Stimulated activated memory B cell treated with anti-CD40 and anti-IgM and Interleukin-4, amounts not matched to agents 10 μg/mL and 1 μg/mL and 100 μg/mL, for 72 hours (primary cell): ENCODE data around the gene RCC2.
"Not testable (repeated sequence)": the region's sequence is repeated elsewhere in the genome, so short reads cannot be mapped to it uniquely, and the experiment has no call there.

Source experiments
- ATAC-seq: fragments of 150-1000 bp; cut with Tn5 transposase; 2 replicates; pipeline ENCODE4 v1.10.0; 2021
- H3K27ac Mint-ChIP-seq: one replicate; pipeline ENCODE4 v1.8.0; 2022; ENCODE audit warnings: mild to moderate bottlenecking, mixed read lengths
- H3K27me3 Mint-ChIP-seq: one replicate; pipeline ENCODE4 v1.8.0; 2022; ENCODE audit warnings: mixed read lengths
- H3K36me3 Mint-ChIP-seq: one replicate; pipeline ENCODE4 v1.8.0; 2022; ENCODE audit warnings: mixed read lengths
- H3K4me1 Mint-ChIP-seq: one replicate; pipeline ENCODE4 v1.8.0; 2022; ENCODE audit warnings: mixed read lengths
- H3K4me3 Mint-ChIP-seq: one replicate; pipeline ENCODE4 v1.8.0; 2022; ENCODE audit warnings: mild to moderate bottlenecking, moderate library complexity, mixed read lengths
- H3K9me3 Mint-ChIP-seq: one replicate; pipeline ENCODE4 v1.8.0; 2022; ENCODE audit warnings: mixed read lengths

Gene RCC2

DNA sequence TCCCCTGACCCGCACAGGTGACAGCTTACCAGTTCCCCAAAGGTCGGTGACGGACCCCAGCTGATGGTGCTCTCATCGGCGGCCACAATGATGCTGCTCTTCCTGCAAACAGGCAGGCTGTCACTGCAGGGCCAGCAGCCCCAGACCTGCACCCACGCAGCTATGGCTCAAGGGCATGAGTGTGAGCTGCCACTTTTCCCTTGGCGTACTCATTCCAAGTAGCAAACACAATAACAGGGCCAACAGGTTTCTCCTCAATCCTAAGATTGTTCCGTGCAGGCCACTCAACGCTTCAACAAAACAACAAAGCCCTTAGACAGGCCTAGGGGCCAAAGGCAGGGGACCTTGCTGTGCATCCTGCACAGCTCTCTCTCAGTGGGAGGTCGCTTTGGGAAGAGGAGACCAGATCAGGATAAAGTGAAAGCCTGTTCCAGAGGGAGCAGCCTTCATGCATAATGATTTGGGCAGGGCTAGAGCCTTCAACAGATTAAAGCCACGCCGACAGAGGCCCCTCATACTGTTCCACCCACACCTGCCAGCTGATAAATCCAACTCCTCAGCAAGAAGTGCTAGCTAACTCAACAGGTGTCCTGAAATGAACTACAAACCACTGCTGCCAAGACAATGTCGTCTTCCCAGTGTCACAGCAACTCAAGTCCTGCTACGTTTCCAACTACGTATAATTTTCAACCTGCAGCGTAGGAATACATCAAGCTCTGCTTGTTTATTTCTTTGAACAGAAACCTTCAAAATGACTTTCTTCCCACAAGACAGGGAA is 27.2 kb downstream of the RCC2 start:
- H3K4me3 Mint-ChIP-seq: no peak overlapping the region
- H3K9me3 Mint-ChIP-seq: no peaks in the 10 kb centered on the region
- H3K27ac Mint-ChIP-seq: no peak overlapping the region
- ATAC-seq: no peak
- H3K4me1 Mint-ChIP-seq: no peaks in the 10 kb centered on the region
- H3K36me3 Mint-ChIP-seq: peaks cover 78% of the 10 kb centered on the region
- no peaks in the 10 kb centered on the region for H3K27me3 Mint-ChIP-seq

DNA sequence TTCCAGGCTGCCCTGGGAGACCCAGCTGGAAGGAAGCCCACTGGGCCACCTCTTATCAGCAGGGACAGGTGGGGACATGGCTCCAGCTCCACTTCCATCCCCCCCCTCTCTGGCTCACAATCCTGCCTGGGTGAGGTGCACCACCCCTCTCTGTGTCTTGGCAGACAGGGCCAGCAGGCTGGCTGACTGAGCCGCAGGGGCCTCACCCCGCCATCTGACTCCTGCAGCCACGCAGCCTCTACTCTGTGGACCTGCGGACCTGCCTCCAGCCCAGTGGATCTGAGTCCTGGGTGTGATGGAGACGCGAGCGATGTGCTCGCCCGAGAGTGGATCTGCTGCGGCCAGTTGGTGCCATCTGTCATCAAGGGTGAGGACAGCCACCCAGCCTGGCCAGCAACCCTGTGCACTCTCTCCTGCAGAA is 30.1 kb downstream of the RCC2 start:
- H3K27ac Mint-ChIP-seq: no peak overlapping the region
- ATAC-seq: no peak
- H3K4me1 Mint-ChIP-seq: peaks cover 6% of the 10 kb centered on the region
- H3K4me3 Mint-ChIP-seq: no peak overlapping the region
- no peaks in the 10 kb centered on the region for H3K27me3 Mint-ChIP-seq
- peaks cover 68% of the 10 kb centered on the region for H3K36me3 Mint-ChIP-seq
- H3K9me3 Mint-ChIP-seq: no peaks in the 10 kb centered on the region

DNA sequence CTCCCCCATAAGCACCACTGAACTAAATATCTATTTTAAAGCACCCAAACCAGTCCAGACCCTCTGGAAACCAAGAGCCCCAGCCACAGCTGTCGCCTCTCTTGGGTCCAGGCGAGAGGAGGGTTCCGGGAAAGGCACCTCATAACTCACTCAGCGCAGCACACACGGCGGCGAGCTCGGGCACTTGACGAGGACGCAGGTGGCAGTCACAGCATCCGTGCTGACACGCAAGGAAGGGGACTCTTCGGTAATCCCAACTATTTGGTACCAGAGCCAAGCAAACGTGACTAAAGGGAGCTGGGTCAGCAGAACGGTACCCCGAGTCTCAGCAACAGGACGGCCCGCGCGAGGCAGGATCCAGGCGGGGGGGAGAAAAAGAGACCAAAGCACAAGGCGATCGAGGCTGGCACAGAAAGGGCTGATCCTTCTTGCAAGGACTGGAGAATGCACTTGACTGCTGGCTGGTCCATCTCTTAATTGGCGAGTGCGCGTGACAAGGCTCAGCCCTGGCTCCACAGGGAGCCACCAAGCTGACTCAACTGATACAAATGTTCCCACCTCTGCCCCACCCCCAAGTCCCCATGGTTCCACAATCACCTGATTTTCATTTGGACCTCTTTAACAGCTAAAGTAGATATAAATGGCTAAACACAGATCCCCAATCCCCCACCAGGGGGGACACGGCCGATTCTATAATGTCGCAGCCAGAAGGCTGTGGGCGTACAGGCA is 31.5 kb downstream of the RCC2 start:
- not testable (repeated sequence) for H3K27me3 Mint-ChIP-seq, H3K4me3 Mint-ChIP-seq, H3K9me3 Mint-ChIP-seq, ATAC-seq, H3K27ac Mint-ChIP-seq
- peaks cover 10% of the 10 kb centered on the region for H3K4me1 Mint-ChIP-seq
- H3K36me3 Mint-ChIP-seq: peaks cover 57% of the 10 kb centered on the region

GRCh38 chr1:17406760-17407475 is 32.6 kb downstream of the RCC2 start:
- Mint-ChIP-seq H3K4me1 (peaks cover 10% of the 10 kb centered on the region), H3K36me3 (peaks cover 52% of the 10 kb centered on the region)
- H3K9me3 Mint-ChIP-seq, H3K27ac Mint-ChIP-seq, H3K4me3 Mint-ChIP-seq, H3K27me3 Mint-ChIP-seq, ATAC-seq: not testable (repeated sequence)

DNA sequence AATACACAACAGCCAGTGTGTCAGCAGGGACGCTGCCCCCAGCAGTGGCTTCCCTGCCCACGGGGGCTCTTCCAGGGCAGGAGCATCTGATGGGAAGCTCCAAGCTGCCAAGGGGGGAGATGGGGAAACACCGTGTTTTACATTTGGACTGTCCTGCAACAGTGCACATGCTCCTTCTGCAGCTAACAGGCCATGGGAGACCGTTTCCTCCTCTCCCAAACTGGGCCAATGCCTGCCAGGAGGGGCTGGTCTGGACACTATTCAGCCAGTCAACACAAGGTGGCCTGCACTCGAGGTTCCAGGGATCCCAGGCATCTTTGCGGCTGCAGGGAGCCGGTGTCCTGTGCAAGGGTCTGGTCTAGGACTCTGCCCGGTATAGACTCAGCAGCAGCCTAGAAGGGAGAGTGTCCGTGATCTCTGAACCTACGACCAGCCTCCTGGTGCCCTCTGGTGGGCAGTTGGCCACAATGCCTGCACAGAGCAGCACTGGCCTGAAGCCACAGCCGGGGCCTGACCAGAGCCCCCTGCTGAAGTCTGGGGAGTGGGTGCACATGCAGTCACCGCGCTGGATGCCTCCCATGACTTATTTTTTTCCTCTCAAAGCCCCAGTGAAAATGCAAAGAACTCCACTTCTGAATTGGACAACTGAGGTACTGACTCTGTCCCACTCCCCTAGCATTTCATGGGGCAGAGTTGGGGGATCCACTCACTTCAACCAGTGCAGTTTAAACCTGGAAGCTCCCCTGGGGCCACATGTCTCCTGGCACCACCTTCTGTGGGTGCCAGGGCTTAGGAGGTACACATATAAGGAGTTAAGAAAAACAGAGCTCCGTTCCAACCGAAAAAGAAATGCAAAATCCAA is 33.3 kb downstream of the RCC2 start:
- no peak overlapping the region for H3K27ac Mint-ChIP-seq

GRCh38 chr1:17404820-17405219 is 34.7 kb downstream of the RCC2 start:
- no peak for ATAC-seq
- Mint-ChIP-seq H3K36me3 (peaks cover 34% of the 10 kb centered on the region), H3K27ac (no peak overlapping the region), H3K4me1 (peaks cover 10% of the 10 kb centered on the region), H3K27me3 (no peaks in the 10 kb centered on the region), H3K9me3 (no peaks in the 10 kb centered on the region), H3K4me3 (no peak overlapping the region)

More for the DNA sequence above, 33.3 kb downstream of the RCC2 start:
- Mint-ChIP-seq H3K36me3 (peaks cover 46% of the 10 kb centered on the region), H3K4me1 (peaks cover 10% of the 10 kb centered on the region), H3K27me3 (no peaks in the 10 kb centered on the region), H3K4me3 (no peak overlapping the region), H3K9me3 (no peaks in the 10 kb centered on the region)
- peak; percentile 86 for ATAC-seq

DNA sequence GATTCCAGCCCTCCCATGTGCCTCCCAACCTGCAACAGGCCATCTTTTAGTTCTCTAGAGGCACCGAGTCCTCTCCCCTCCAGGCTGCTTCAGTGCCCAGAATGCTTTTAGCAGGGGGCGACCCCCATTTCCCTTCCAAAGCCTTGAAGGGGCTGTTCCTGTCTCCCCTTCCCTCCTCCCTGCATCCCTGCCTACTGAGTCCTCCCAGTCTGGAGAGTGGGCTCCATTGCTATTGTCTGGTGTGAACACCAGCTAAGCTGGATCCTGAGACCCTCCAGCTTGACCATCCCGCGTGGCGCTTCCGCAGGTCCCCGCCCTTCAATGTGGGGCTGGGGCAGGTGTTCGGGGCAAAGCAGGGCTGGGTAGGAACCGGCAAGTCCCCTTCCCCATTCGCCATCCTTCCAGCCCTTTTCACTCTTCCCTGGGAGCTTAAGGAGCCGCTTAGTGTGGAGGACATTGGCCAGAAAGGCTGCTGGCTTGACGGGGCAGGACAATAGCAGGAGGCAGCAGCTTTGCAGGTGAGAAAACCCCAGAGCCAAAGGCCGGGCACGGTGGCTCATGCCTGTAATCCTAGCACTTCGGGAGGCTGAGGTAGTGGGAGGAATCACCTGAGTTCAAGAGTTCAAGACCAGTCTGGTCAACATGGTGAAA is 35.3 kb downstream of the RCC2 start:
- peaks cover 27% of the 10 kb centered on the region for H3K36me3 Mint-ChIP-seq

DNA sequence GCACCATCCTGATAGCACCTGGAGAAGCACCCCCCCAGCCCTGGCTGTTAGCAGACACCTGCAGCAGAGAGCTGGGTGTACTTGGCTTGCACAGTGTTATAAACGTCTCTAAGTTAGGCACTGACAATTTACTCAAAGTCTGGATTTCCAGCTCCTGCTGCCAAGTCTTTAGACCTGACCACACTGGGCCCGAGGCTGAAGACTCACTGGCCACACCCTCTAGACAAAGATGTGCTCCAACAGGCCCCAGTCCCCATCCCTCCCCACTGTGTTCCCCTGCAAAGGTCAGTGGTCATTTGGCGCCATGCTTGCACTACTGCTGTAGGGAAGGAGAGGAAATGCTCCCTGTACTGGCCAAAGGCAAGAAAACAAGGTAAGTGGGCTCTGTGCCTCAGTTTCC is 36.4 kb downstream of the RCC2 start:
- no peak overlapping the region for H3K27ac Mint-ChIP-seq
- no peaks in the 10 kb centered on the region for H3K27me3 Mint-ChIP-seq
- H3K4me3 Mint-ChIP-seq: no peak overlapping the region
- H3K36me3 Mint-ChIP-seq: peaks cover 16% of the 10 kb centered on the region
- H3K9me3 Mint-ChIP-seq: no peaks in the 10 kb centered on the region
- peaks cover 10% of the 10 kb centered on the region for H3K4me1 Mint-ChIP-seq
- ATAC-seq: no peak

More for the DNA sequence above, 35.3 kb downstream of the RCC2 start:
- ATAC-seq: no peak
- Mint-ChIP-seq H3K27me3 (no peaks in the 10 kb centered on the region), H3K4me3 (no peak overlapping the region), H3K4me1 (peaks cover 10% of the 10 kb centered on the region), H3K9me3 (no peaks in the 10 kb centered on the region), H3K27ac (no peak overlapping the region)

GRCh38 chr1:17401841-17402240 is 37.6 kb downstream of the RCC2 start:
- no peak for ATAC-seq
- Mint-ChIP-seq H3K27me3 (no peaks in the 10 kb centered on the region), H3K27ac (no peak overlapping the region), H3K4me3 (no peak overlapping the region), H3K9me3 (no peaks in the 10 kb centered on the region), H3K36me3 (peaks cover 4% of the 10 kb centered on the region), H3K4me1 (peaks cover 10% of the 10 kb centered on the region)

DNA sequence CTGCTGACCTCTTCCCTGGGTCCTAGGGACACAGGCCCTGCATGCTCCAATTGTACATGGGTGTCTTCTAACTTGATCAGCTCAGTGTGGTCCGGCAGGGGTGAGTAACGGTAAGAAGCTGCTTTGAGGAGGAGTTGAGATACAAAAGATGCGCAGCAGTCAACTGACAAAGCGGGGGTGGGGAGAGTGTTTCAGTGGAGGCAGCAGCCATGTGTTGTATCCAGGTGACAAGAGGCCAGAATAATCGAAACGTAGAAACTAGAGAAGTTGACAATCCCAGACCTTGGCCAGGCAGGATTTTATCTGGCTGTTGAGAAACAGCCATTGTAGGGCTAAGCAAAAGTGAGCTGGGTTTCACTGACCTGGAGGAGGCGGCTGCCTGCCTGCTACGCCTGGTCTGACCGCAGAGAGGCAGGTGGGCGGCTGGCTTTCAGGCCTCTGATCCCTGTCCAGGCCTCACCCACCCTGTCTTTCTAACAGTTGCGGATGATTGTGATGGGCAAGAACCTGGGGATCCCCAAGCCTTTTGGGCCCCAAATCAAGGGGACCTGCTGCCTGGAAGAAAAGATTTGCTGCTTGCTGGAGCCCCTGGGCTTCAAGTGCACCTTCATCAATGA is 38.6 kb downstream of the RCC2 start:
- no peak for ATAC-seq
- Mint-ChIP-seq H3K27me3 (no peaks in the 10 kb centered on the region), H3K9me3 (no peaks in the 10 kb centered on the region), H3K36me3 (no peaks in the 10 kb centered on the region), H3K4me1 (peaks cover 10% of the 10 kb centered on the region), H3K4me3 (no peak overlapping the region), H3K27ac (no peak overlapping the region)

- peaks cover 10% of the 10 kb centered on the region for H3K27me3 Mint-ChIP-seq
- no peak overlapping the region for H3K27ac Mint-ChIP-seq
- no peak for ATAC-seq
- H3K9me3 Mint-ChIP-seq: no peaks in the 10 kb centered on the region
- no peak overlapping the region for H3K4me3 Mint-ChIP-seq
- H3K36me3 Mint-ChIP-seq: no peaks in the 10 kb centered on the region
- peaks cover 8% of the 10 kb centered on the region for H3K4me1 Mint-ChIP-seq
Observed at GRCh38 chr1:17397910-17398695, 41.4 kb downstream of the RCC2 start.

DNA sequence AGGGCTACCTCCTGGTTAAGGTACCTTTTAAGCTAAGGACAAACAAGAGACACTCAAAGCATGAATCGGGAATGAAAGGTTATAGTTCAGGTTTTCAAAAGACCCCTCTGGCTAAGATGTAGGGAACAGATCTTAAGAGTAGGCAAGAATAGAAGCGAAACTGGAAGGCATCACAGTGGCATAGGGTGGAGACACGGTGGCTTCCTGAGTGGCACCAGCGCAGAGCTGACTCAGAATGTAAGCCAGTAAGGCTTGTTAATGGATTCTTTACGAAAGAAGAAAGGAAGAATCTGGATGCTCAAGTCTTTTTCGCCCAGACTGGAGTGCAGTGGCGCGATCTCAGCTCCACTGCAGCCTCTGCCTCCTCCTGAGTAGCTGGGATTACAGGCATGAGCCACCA is 46.2 kb downstream of the RCC2 start:
- H3K36me3 Mint-ChIP-seq: no peaks in the 10 kb centered on the region
- H3K4me1 Mint-ChIP-seq: peaks cover 16% of the 10 kb centered on the region
- H3K9me3 Mint-ChIP-seq: no peaks in the 10 kb centered on the region
- peaks cover 10% of the 10 kb centered on the region for H3K27me3 Mint-ChIP-seq
- no peak overlapping the region for H3K27ac Mint-ChIP-seq
- no peak overlapping the region for H3K4me3 Mint-ChIP-seq
- ATAC-seq: peak; percentile 58

- ATAC-seq: no peak
- peaks cover 10% of the 10 kb centered on the region for H3K27me3 Mint-ChIP-seq
- H3K4me1 Mint-ChIP-seq: peaks cover 16% of the 10 kb centered on the region
- H3K4me3 Mint-ChIP-seq: no peak overlapping the region
- H3K9me3 Mint-ChIP-seq: no peaks in the 10 kb centered on the region
- no peak overlapping the region for H3K27ac Mint-ChIP-seq
- no peaks in the 10 kb centered on the region for H3K36me3 Mint-ChIP-seq
Observed at GRCh38 chr1:17392199-17392740, 47.2 kb downstream of the RCC2 start.
